ENCODE measurements around the gene AMDHD2. TPM values are rescaled to one million over a fixed set of nuclear protein-coding genes. Genes with fewer than 3 reads are reported as not detected.
A peak's percentile ranks its signal among the peaks of the same experiment; 100 is the strongest.

The AMDHD2 gene
- total and polyA plus RNA-seq, 2 of the 13 experiments (the other 11 are each of a cell fraction or from before 2014, with no cell fraction given) = 33.5 to 39.1 TPM

DNA sequence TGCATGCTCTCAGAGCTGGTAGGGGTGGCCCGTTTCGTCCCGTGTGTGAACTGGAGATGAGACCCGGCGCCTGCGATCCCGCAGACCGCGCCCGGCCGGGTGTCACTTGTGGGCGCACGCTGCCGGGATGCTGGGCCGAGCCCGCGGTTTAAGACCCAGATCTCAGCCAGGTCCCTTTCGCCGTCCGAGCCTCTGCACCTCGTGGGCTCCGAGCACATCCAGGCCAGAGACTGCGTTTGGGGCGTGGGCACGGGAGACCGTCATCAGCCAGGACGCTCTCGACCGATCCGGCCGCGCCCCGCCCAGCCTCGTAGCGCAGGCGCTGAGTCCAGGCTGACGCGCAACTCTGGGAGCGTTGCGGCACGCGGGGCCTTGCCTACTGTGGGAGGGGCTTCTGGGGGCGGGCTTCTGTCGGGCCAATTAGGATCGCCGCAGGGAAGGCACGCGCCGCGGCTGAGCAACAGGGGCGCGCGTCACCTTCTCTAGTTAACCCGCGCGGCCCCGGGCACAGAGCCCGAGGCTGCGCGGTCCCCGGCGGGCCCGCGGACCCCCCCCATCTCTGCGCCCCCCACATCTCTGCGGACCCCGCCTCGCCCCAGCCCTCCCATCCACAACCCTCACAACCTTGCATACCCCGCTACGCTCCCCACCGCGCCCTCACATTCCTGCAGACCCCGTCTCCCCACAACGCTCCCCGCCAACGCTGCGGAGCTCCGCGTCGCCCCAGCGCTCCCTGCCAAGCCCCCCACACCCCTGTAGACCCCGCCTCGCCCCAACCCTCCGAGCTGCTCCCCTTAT lies 11.7 kb downstream of the AMDHD2 start (continued):
- TF ChIP-seq, protein P1, sequence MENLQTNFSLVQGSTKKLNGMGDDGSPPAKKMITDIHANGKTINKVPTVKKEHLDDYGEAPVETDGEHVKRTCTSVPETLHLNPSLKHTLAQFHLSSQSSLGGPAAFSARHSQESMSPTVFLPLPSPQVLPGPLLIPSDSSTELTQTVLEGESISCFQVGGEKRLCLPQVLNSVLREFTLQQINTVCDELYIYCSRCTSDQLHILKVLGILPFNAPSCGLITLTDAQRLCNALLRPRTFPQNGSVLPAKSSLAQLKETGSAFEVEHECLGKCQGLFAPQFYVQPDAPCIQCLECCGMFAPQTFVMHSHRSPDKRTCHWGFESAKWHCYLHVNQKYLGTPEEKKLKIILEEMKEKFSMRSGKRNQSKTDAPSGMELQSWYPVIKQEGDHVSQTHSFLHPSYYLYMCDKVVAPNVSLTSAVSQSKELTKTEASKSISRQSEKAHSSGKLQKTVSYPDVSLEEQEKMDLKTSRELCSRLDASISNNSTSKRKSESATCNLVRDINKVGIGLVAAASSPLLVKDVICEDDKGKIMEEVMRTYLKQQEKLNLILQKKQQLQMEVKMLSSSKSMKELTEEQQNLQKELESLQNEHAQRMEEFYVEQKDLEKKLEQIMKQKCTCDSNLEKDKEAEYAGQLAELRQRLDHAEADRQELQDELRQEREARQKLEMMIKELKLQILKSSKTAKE (CRISPR knock-in tag; IDR thresholded peaks at IDR 0.05; ENCODE audit: borderline replicate concordance) = no peak
- TF ChIP-seq SETDB1 (CRISPR knock-in tag; IDR thresholded peaks at IDR 0.05; ENCODE audit: borderline replicate concordance) (no peak), TBX3 (IDR thresholded peaks at IDR 0.05; ENCODE audit: borderline replicate concordance) (no peak), ZNF556 (CRISPR knock-in tag; IDR thresholded peaks at IDR 0.05; ENCODE audit: borderline replicate concordance) (0 out of 2 replicates have a peak, but pooled peaks have one; percentile 47), FOSL1 (CRISPR knock-in tag; IDR thresholded peaks at IDR 0.05; ENCODE audit: borderline replicate concordance) (no peak), NR2F2 (IDR thresholded peaks at IDR 0.05; ENCODE audit: borderline replicate concordance, low read depth) (no peak), ZC3H4 (CRISPR knock-in tag; IDR thresholded peaks at IDR 0.05; ENCODE audit: borderline replicate concordance) (no peak), ZNF746 (CRISPR knock-in tag; IDR thresholded peaks at IDR 0.05) (no peak), HMGA1 (CRISPR knock-in tag; conservative IDR thresholded peaks at IDR 0.05) (no peak), ZNF780A (CRISPR knock-in tag; IDR thresholded peaks at IDR 0.05) (no peak), HOXA3 (CRISPR knock-in tag; IDR thresholded peaks at IDR 0.05) (peak; percentile 91)
- TF ChIP-seq, protein P2, sequence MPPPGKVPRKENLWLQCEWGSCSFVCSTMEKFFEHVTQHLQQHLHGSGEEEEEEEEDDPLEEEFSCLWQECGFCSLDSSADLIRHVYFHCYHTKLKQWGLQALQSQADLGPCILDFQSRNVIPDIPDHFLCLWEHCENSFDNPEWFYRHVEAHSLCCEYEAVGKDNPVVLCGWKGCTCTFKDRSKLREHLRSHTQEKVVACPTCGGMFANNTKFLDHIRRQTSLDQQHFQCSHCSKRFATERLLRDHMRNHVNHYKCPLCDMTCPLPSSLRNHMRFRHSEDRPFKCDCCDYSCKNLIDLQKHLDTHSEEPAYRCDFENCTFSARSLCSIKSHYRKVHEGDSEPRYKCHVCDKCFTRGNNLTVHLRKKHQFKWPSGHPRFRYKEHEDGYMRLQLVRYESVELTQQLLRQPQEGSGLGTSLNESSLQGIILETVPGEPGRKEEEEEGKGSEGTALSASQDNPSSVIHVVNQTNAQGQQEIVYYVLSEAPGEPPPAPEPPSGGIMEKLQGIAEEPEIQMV (CRISPR knock-in tag; IDR thresholded peaks at IDR 0.05; ENCODE audit: low read depth) = peak; percentile 21; the same call in 1 of the 2 replicates
- TF ChIP-seq, protein P3, sequence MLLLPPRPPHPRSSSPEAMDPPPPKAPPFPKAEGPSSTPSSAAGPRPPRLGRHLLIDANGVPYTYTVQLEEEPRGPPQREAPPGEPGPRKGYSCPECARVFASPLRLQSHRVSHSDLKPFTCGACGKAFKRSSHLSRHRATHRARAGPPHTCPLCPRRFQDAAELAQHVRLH (CRISPR knock-in tag; IDR thresholded peaks at IDR 0.05; ENCODE audit: borderline replicate concordance, low read depth) = peak; percentile 90
- TF ChIP-seq, protein P4, sequence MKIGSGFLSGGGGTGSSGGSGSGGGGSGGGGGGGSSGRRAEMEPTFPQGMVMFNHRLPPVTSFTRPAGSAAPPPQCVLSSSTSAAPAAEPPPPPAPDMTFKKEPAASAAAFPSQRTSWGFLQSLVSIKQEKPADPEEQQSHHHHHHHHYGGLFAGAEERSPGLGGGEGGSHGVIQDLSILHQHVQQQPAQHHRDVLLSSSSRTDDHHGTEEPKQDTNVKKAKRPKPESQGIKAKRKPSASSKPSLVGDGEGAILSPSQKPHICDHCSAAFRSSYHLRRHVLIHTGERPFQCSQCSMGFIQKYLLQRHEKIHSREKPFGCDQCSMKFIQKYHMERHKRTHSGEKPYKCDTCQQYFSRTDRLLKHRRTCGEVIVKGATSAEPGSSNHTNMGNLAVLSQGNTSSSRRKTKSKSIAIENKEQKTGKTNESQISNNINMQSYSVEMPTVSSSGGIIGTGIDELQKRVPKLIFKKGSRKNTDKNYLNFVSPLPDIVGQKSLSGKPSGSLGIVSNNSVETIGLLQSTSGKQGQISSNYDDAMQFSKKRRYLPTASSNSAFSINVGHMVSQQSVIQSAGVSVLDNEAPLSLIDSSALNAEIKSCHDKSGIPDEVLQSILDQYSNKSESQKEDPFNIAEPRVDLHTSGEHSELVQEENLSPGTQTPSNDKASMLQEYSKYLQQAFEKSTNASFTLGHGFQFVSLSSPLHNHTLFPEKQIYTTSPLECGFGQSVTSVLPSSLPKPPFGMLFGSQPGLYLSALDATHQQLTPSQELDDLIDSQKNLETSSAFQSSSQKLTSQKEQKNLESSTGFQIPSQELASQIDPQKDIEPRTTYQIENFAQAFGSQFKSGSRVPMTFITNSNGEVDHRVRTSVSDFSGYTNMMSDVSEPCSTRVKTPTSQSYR (CRISPR knock-in tag; IDR thresholded peaks at IDR 0.05; ENCODE audit: borderline replicate concordance) = no peak
- TF ChIP-seq, protein P5, sequence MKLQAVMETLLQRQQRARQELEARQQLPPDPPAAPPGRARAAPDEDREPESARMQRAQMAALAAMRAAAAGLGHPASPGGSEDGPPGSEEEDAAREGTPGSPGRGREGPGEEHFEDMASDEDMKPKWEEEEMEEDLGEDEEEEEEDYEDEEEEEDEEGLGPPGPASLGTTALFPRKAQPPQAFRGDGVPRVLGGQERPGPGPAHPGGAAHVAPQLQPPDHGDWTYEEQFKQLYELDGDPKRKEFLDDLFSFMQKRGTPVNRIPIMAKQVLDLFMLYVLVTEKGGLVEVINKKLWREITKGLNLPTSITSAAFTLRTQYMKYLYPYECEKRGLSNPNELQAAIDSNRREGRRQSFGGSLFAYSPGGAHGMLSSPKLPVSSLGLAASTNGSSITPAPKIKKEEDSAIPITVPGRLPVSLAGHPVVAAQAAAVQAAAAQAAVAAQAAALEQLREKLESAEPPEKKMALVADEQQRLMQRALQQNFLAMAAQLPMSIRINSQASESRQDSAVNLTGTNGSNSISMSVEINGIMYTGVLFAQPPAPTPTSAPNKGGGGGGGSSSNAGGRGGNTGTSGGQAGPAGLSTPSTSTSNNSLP (IDR thresholded peaks at IDR 0.05; ENCODE audit: low read depth, low read length) = no peak
- TF ChIP-seq, protein P6, sequence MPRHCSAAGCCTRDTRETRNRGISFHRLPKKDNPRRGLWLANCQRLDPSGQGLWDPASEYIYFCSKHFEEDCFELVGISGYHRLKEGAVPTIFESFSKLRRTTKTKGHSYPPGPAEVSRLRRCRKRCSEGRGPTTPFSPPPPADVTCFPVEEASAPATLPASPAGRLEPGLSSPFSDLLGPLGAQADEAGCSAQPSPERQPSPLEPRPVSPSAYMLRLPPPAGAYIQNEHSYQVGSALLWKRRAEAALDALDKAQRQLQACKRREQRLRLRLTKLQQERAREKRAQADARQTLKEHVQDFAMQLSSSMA (CRISPR knock-in tag; IDR thresholded peaks at IDR 0.05) = 0 out of 2 replicates have a peak, but pooled peaks have one; percentile 69
